Ascending aorta (tissue), 2 donors: ENCODE measurements around the gene DCST2. TPM values are rescaled to one million over a fixed set of nuclear protein-coding genes. Genes with fewer than 3 reads are reported as not detected.

Source experiments
- DNase-seq, 2 donors: peaks; one replicate each; pipeline ENCODE4 v3.0.0-alpha.2; 2019; ENCODE audit warnings: low spot score in 2 of 2
- H3K27ac ChIP-seq, 2 donors: fragments of 200-600 bp; sonication (generic); one replicate each; pipeline ENCODE4 v1.5.1; 2016 to 2017; ENCODE audit warnings: mild to moderate bottlenecking in 1 of 2
- H3K27me3 ChIP-seq: fragments of 200-600 bp; sonication (generic); one replicate; pipeline ENCODE4 v1.5.1; 2017
- H3K36me3 ChIP-seq, 2 donors: fragments of 200-600 bp; sonication (generic); one replicate each; pipeline ENCODE4 v1.5.1; 2016
- H3K4me1 ChIP-seq, 2 donors: fragments of 200-600 bp; sonication (generic); one replicate each; pipeline ENCODE4 v1.5.1; 2016 to 2017; ENCODE audit warnings: mild to moderate bottlenecking in 1 of 2
- H3K4me3 ChIP-seq, 2 donors: fragments of 200-600 bp; sonication (generic); one replicate each; pipeline ENCODE4 v1.5.1; 2016 to 2017; ENCODE audit warnings: mild to moderate bottlenecking in 1 of 2
- H3K9me3 ChIP-seq, 2 donors: fragments of 200-600 bp; sonication (generic); one replicate each; pipeline ENCODE4 v1.5.1; 2016
- intact Hi-C: fragments of 100-400 bp; cut with DNase I; formaldehyde crosslinking; loops from one replicate; pipeline ENCODE4 v1.15.1; 2023
- total RNA-seq: library from RNA; depleted of rRNA; stranded (reverse); fragments of >200 nt; gene quantifications from one replicate; pipeline ENCODE4 v1.1.0, GENCODE V29; 2016
- TF ChIP-seq, protein P1 (sequence below), 3 experiments: fragments of 200-600 bp in 2 of 3; fragments of 450-650 bp in 1 of 3; sonication (generic) in 2 of 3; IDR thresholded peaks; one replicate each; pipeline ENCODE4 v1.5.1; 2016 to 2019; ENCODE audit warnings: antibody characterized with exemption in 3 of 3, mild to moderate bottlenecking in 1 of 3, moderate library complexity in 1 of 3

The DCST2 gene
- total RNA-seq, 1 donor from 2014 or later: 0.64 TPM

DNA sequence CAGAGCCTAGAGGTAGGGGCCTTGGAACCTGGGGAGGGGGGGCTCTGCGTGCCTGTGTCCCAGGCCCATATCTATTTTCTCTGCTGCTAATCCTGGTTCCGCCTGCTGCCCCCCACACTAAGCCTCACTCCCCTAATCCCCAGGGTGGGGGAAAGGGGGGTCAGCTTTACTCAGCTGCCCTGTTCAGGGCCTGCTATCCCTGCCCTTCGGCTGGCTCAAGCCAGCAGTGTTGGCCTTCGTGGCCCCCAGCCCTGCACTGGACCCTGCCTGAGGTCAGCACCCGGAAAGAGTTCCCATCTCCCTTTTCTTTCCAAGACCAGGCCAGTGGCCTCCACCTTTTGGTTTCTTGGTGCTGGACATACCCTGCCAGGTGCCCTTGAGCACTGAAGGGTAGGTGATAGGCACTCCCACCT, 22.6 kb downstream of the DCST2 start:
- DNase-seq: no peak
- Histone ChIP-seq H3K27ac (peak overlapping the region; percentile 42 to 75), H3K9me3 (no peaks in the 10 kb centered on the region), H3K36me3 (peaks cover 13 to 22% of the 10 kb centered on the region in 2 donors), H3K27me3 (no peaks in the 10 kb centered on the region), H3K4me3 (no peak overlapping the region), H3K4me1 (peaks cover 11 to 45% of the 10 kb centered on the region in 2 donors)
- TF ChIP-seq, protein P1, sequence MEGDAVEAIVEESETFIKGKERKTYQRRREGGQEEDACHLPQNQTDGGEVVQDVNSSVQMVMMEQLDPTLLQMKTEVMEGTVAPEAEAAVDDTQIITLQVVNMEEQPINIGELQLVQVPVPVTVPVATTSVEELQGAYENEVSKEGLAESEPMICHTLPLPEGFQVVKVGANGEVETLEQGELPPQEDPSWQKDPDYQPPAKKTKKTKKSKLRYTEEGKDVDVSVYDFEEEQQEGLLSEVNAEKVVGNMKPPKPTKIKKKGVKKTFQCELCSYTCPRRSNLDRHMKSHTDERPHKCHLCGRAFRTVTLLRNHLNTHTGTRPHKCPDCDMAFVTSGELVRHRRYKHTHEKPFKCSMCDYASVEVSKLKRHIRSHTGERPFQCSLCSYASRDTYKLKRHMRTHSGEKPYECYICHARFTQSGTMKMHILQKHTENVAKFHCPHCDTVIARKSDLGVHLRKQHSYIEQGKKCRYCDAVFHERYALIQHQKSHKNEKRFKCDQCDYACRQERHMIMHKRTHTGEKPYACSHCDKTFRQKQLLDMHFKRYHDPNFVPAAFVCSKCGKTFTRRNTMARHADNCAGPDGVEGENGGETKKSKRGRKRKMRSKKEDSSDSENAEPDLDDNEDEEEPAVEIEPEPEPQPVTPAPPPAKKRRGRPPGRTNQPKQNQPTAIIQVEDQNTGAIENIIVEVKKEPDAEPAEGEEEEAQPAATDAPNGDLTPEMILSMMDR (IDR thresholded peaks at IDR 0.05): no peak
- intact Hi-C loops: no loop called here

DNA sequence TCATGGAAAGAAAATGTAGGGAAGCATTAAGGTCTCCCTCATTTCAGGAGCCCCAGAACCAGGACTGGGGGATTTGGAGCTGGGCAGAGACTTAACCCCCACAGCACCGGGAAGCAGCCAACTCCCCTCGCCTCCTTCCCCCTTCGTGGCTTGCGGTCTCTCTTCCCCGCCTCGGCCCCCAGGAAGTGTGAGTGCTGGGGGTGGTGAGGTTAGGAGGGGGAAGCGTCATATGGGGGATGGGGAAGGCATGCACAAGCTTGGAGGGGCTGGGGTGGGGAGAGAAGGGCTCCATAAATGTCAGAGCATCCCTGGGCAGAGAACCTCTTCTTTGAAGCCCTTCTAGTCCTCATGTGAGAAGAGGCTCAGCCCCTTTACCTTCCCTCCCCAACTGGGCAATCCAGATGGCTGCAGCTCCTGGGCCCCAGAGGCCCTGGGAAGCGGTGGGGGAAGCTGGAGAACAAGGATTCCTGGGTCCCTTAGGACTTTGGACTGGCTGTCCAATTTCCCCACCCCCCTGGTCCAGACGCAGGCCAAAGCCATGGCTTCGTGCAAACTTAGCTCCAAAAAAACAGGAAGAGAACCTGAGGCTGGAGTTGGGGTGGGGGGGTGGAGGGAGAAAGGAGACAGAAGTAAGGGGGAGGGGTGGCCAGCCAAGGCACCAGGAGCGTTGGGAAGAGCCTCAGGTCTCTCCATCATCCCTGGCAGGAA, 23.2 kb downstream of the DCST2 start:
- peaks cover 11 to 52% of the 10 kb centered on the region in 2 donors for H3K4me1 ChIP-seq
- peak overlapping the region; percentile 42 to 73 for H3K27ac ChIP-seq
- DNase-seq: no peak
- peak overlapping the region in 1 of 2 donors; percentile 3 for H3K4me3 ChIP-seq
- H3K27me3 ChIP-seq: no peaks in the 10 kb centered on the region
- peaks cover 9 to 15% of the 10 kb centered on the region in 2 donors for H3K36me3 ChIP-seq
- intact Hi-C loops: no loop called here
- TF ChIP-seq, protein P1 (IDR thresholded peaks at IDR 0.05): no peak
- no peaks in the 10 kb centered on the region for H3K9me3 ChIP-seq

DNA sequence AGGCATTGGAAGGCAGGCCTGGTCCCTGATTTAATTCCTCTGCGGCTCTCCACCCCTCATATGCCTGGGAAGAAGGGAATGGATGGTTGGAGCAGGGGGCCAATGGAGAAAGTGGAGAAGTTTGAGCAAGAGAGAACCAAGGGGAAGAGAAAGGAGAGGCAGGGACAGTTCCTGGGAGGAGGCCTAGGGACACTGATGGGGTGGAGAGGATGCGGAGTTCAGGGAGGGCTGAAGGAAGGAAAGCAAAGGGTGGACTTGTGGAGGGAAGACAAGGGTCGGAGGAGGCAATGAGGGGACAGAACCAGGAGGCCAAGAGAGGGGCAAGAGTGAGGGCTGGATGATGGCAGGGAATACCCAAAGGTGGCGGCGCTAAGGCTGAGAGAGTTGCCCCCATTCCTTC, 23.8 kb downstream of the DCST2 start:
- Histone ChIP-seq H3K9me3 (no peaks in the 10 kb centered on the region), H3K27me3 (no peaks in the 10 kb centered on the region), H3K36me3 (peaks cover 3 to 9% of the 10 kb centered on the region in 2 donors), H3K27ac (peak overlapping the region in 1 of 2 donors; percentile 73), H3K4me3 (peak overlapping the region in 1 of 2 donors; percentile 3), H3K4me1 (peaks cover 11 to 58% of the 10 kb centered on the region in 2 donors)
- TF ChIP-seq, protein P1 (IDR thresholded peaks at IDR 0.05): no peak
- no peak for DNase-seq
- intact Hi-C loops: no loop called here

DNA sequence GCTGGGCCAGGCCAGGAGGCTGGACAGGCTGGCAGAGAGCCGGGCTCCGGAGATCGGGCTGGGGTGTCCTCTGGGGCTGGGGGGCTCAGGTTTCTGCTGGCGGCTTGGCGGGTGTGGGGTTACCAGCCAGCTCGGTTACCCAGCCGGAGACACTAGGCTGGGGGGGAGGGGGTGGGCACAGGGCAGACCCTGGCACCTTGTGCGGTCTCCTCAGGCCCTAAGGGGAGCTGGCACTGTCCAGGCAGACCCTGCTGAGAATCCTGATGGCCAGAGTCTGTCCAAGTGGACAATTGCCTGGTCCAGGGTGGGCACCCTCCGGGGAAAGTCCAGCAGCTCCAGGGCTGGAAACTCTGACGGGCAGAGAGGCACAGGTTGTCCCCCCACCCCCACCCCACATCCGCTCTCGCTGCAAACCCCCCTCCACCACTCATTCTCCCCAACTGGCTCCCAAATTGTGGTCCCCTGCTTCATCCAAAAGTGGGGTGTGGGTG, 24.3 kb downstream of the DCST2 start:
- TF ChIP-seq, protein P1 (IDR thresholded peaks at IDR 0.05): no peak
- DNase-seq: no peak
- peaks cover 16 to 62% of the 10 kb centered on the region in 2 donors for H3K4me1 ChIP-seq
- peak overlapping the region; percentile 73 to 98 for H3K27ac ChIP-seq
- H3K4me3 ChIP-seq: peak overlapping the region in 1 of 2 donors; percentile 37
- no peaks in the 10 kb centered on the region for H3K27me3 ChIP-seq
- intact Hi-C loops: no loop called here
- peaks cover 2 to 4% of the 10 kb centered on the region in 2 donors for H3K36me3 ChIP-seq
- no peaks in the 10 kb centered on the region for H3K9me3 ChIP-seq

DNA sequence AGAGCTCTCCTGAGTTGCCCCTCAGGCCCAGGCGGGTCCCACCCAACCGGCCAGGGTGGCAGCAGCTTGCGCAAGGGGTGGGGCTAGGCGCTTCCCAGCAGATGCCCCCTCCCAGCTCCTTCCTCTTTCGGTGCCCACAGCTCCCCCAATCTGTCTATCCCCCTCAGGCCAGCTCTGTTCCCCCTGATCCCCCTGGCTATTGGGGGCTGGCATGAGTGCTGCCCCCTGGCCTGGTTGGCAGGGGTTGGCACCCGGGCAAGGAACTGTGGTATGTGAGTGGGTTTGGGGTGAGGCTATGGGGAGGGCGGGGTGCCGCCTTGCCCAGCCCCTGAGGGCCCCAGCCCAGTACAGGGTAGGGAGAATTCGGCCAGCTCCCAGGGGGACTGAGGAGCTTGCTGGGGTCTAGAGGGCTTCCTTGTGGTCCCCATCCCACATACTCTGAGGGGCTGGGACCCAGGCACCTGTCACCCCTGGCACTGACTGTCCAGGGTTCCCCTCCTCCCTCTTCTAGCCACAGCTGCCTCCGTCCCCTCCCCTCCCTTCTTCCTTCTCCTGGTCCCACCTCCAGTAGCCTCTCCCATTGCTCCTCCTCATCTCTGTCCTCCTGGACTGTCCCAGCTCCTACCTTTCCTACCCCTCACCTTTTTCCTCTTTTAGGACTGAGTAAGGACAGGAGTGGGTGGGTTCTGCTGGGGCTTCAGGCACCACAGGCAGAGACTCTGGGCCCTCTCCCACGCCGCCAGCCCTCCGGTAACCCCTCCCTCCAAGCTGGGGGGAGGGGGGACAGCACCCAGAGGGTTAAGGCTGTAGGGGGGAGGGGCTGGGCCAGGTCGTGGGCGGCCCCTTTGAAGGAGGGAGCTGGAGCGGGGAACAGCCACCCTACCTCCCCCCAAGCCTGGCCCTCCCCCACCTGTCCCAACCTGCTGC, 25.3 kb downstream of the DCST2 start:
- DNase-seq: no peak
- Histone ChIP-seq H3K27ac (peak overlapping the region; percentile 73 to 98), H3K36me3 (no peaks in the 10 kb centered on the region), H3K9me3 (no peaks in the 10 kb centered on the region), H3K27me3 (no peaks in the 10 kb centered on the region), H3K4me3 (peak overlapping the region in 1 of 2 donors; percentile 37), H3K4me1 (peaks cover 18 to 62% of the 10 kb centered on the region in 2 donors)
- TF ChIP-seq, protein P1 (IDR thresholded peaks at IDR 0.05): no peak
- intact Hi-C loops: no loop called here
